Measurements from ENCODE around the gene C9orf50. TPM values are rescaled to one million over a fixed set of nuclear protein-coding genes. Genes with fewer than 3 reads are reported as not detected.

The C9orf50 gene
- total RNA-seq, 1 donor from 2014 or later: not detected

DNA sequence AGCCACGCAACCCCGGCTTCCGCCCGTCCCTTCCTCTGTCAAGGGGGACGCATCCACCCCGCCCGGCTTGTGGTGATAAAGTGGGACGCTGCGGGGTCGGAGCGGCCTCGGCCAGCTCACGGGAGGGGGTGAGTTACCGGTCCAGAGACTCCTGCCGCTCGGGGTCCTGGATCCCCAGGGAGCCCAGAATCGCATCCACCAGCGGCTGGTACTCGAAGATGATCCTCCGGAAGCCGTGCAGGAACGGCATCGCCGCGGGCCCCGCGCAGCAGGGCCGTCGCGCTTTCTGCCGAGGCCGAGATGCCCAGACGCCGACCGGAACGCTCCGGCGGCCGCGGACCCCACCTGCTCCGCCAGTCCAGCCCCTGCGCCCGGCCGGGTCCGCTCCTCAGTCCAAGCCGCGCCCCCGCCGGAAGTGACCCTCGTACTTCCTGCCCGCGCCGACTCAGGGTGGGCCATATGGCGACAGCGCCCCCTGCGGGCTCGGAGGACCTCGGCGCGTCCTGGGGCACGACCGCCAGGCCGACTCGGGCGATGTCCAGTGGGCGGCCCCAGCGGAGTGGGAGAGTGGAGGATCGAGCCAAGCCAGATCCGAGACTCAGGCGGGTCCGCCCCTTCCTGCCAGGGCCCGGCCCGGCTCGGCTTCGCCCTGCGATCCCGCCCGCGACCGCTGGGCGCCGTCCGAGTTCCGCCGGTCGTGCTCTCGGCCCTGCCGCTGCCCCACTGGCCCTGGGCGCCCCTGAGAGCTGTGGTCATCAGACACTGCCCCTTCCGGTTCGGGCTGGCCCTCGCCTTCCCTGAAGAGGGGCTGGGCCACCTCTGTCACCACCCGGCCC, 21.1 kb upstream of the C9orf50 start, which contains the start of gene ASB6:
ASB6 (minus strand) TSS at position 402 of the 836 bp plus-strand sequence; CDS start at position 250, 152 bp downstream.
- Histone ChIP-seq H3K27me3 (no peaks in the 10 kb centered on the region), H3K36me3 (peaks cover 29% of the 10 kb centered on the region), H3K4me3 (peak within 1 kb of the TSS; percentile 98), H3K27ac (peak within 1 kb of the TSS; percentile 85), H3K9me3 (no peaks in the 10 kb centered on the region), H3K4me1 (peaks cover 19% of the 10 kb centered on the region)
- intact Hi-C loops (cut with DNase I): loop anchor here (10.0 kb wide), 1 partner anchor 93 kb away; no protein-coding TSS in a partner anchor
- TF ChIP-seq, protein P1, sequence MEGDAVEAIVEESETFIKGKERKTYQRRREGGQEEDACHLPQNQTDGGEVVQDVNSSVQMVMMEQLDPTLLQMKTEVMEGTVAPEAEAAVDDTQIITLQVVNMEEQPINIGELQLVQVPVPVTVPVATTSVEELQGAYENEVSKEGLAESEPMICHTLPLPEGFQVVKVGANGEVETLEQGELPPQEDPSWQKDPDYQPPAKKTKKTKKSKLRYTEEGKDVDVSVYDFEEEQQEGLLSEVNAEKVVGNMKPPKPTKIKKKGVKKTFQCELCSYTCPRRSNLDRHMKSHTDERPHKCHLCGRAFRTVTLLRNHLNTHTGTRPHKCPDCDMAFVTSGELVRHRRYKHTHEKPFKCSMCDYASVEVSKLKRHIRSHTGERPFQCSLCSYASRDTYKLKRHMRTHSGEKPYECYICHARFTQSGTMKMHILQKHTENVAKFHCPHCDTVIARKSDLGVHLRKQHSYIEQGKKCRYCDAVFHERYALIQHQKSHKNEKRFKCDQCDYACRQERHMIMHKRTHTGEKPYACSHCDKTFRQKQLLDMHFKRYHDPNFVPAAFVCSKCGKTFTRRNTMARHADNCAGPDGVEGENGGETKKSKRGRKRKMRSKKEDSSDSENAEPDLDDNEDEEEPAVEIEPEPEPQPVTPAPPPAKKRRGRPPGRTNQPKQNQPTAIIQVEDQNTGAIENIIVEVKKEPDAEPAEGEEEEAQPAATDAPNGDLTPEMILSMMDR (IDR thresholded peaks at IDR 0.05): peak; percentile 100
- ATAC-seq (peak; percentile 97), DNase-seq (peak; percentile 99)

DNA sequence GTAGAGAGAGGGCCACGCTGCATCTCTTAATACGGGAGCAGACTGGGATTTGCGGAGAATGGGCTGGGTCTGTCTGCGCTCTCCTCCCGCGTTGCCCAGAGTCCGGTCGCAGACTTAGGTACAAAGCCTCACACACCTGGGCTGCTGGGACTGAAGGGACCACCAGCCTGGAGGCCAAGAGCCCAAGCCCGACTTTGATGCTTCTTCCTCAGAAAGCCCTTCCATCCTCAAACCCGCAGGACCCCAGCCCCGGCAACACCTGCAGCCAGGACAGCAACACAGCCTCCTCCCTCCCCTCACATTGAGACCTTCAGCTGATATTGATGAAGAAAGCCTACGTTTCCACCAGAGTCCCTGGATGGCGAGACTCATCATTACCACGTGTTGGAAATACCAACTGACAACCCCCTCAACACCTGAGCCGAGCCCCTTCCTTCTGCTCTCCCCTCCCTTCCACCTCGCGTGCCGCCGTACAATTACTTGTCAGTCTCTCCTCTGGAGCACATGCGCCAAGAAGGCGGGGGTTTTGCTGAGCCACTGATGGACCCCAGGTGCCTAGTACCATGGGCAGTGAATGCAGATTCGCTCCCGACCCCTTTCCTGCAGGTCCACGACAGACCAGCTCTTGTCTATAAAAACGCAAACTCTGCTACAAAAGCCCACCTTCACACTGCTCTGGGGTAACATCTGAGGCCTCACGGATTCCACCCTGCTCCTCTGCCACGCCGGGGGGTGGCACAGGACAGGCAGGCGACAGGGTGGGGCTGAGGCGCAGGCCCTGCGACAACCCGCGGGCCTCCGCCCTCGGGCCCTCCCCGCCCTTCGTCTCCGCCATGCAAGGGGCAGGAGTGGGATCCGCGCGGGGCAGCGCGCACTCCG, 20.2 kb upstream of the C9orf50 start:
- intact Hi-C loops (cut with DNase I): loop anchor here (10.0 kb wide), 1 partner anchor 94 kb away; no protein-coding TSS in a partner anchor

DNA sequence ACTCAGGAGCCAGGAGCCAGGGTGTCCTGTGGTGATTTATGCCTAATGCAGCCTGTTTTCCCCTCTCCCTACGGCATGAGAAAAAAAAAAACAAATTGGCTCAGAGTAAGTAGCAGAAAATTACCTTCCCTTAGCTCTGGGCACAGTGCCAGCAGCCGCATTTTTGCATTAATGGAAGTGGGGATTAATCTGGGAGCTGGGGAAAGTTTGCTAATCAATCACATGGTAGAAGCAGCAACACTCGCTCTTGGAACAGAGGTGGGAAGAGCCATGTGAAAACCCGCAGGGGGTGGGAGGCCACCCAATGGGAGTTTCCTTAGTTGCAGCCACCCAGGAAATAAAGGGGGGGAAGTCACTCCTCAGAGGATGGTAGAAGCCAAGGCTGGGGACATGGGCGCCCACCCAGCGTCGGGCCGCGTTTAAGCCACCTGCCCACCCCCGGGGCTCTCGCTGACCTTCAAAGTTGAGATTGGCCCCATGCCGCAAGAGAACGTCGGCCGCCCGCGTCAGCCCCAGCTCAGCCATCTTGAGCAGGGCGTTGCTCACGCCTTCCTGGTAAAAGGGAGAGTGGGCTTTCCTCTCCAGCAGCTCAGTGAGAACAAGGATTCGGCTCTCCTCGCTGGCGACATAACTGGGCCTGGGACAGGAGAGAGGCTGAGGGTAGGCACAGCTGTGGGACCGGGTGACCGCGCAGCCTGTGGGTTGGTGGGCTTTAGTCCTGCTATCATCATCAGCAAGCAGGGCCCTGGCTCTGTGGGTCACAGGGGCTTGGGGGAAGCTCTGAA, 19.4 kb upstream of the C9orf50 start:
- H3K27ac ChIP-seq: no peak overlapping the region
- peak overlapping the region; percentile 98 for H3K4me3 ChIP-seq
- no peak for ATAC-seq
- H3K9me3 ChIP-seq: no peaks in the 10 kb centered on the region
- TF ChIP-seq, protein P1 (IDR thresholded peaks at IDR 0.05): no peak
- DNase-seq: no peak
- peaks cover 19% of the 10 kb centered on the region for H3K4me1 ChIP-seq
- no peaks in the 10 kb centered on the region for H3K27me3 ChIP-seq
- H3K36me3 ChIP-seq: peaks cover 44% of the 10 kb centered on the region
- intact Hi-C loops (cut with DNase I): loop anchor here (10.0 kb wide), 1 partner anchor 95 kb away; no protein-coding TSS in a partner anchor

More for the DNA sequence above, 20.2 kb upstream of the C9orf50 start:
- TF ChIP-seq, protein P1 (IDR thresholded peaks at IDR 0.05): no peak
- Histone ChIP-seq H3K4me3 (peak overlapping the region; percentile 98), H3K27ac (peak overlapping the region; percentile 85), H3K4me1 (peaks cover 19% of the 10 kb centered on the region), H3K36me3 (peaks cover 35% of the 10 kb centered on the region), H3K9me3 (no peaks in the 10 kb centered on the region), H3K27me3 (no peaks in the 10 kb centered on the region)
- ATAC-seq: no peak
- DNase-seq: no peak

DNA sequence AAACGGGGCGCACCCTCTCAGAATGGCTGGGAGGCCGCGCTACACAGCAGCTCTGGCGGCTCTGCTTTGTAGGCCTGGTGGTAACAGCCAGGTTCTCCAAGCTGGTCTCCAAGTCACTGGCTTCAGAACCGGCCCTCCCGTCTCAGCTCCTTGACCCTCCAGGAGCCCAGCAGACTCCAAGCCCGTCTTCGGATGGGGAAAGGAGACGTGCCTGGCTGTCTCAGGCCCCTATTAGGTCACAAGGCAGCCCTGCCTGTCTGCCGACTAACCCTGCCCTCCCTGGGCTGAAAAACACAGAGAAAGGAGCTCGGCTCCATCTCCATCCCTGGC, 18.8 kb upstream of the C9orf50 start:
- DNase-seq: no peak
- peaks cover 19% of the 10 kb centered on the region for H3K4me1 ChIP-seq
- no peak overlapping the region for H3K27ac ChIP-seq
- H3K9me3 ChIP-seq: no peaks in the 10 kb centered on the region
- H3K36me3 ChIP-seq: peaks cover 49% of the 10 kb centered on the region
- H3K4me3 ChIP-seq: no peak overlapping the region
- intact Hi-C loops (cut with DNase I): loop anchor here (10.0 kb wide), 1 partner anchor 95 kb away; no protein-coding TSS in a partner anchor
- TF ChIP-seq, protein P1 (IDR thresholded peaks at IDR 0.05): no peak
- ATAC-seq: no peak
- no peaks in the 10 kb centered on the region for H3K27me3 ChIP-seq
